Kidney epithelial cell (primary cell): Measurements from ENCODE around the gene RRH. TPM values are rescaled to one million over a fixed set of nuclear protein-coding genes. Genes with fewer than 3 reads are reported as not detected.
"Not testable (repeated sequence)": the region's sequence is repeated elsewhere in the genome, so short reads cannot be mapped to it uniquely, and the experiment has no call there.

Experiments
- DNase-seq: peaks from one replicate; pipeline ENCODE4 v3.0.0-alpha.2; 2010; ENCODE audit warnings: low read depth
- H3K27me3 ChIP-seq: 2 replicates; pipeline ENCODE4 v1.6.0; 2011; ENCODE audit warnings: low read length; ENCODE audit not compliant: control insufficient read depth, insufficient read depth
- H3K36me3 ChIP-seq: 2 replicates; pipeline ENCODE4 v1.5.1; 2011; ENCODE audit warnings: low read length; ENCODE audit not compliant: control insufficient read depth, insufficient read depth
- H3K4me3 ChIP-seq: 2 replicates; pipeline ENCODE4 v1.5.1; 2011; ENCODE audit warnings: low read depth, mild to moderate bottlenecking, control low read depth, low read length
- CTCF ChIP-seq: IDR thresholded peaks from 2 replicates; pipeline ENCODE4 v1.5.1; 2011; ENCODE audit warnings: mild to moderate bottlenecking, moderate library complexity, low read length, control low read depth, inconsistent platforms; ENCODE audit not compliant: insufficient read depth, poor library complexity, severe bottlenecking
- total RNA-seq: library from RNA; depleted of rRNA; stranded (reverse); fragments of >200 nt; gene quantifications from 2 replicates; pipeline ENCODE4 v1.2.3, GENCODE V29; 2015

The RRH gene
- total RNA-seq, 1 donor from 2014 or later = not detected

GRCh38 chr4:109847896-109848442, 20.2 kb downstream of the RRH start, which contains the start of gene LRIT3:
LRIT3 (plus strand) TSS chr4:109848107; CDS start chr4:109848202, 95 bp downstream.
- no peak within 1 kb of the TSS for H3K4me3 ChIP-seq
- no peak for TF ChIP-seq CTCF
- H3K36me3 ChIP-seq = no peaks in the 10 kb centered on the region
- no peaks in the 10 kb centered on the region for H3K27me3 ChIP-seq
- no peak for DNase-seq

- no peak overlapping the region for H3K4me3 ChIP-seq
- TF ChIP-seq CTCF = no peak
- DNase-seq = no peak
- no peaks in the 10 kb centered on the region for H3K27me3 ChIP-seq
- no peaks in the 10 kb centered on the region for H3K36me3 ChIP-seq
Observed at GRCh38 chr4:109848501-109848900, 20.7 kb downstream of the RRH start.

- no peak for DNase-seq
- Histone ChIP-seq H3K36me3 (no peaks in the 10 kb centered on the region), H3K27me3 (no peaks in the 10 kb centered on the region), H3K4me3 (no peak overlapping the region)
- no peak for TF ChIP-seq CTCF
Observed at GRCh38 chr4:109850601-109851000, 22.8 kb downstream of the RRH start.

- not testable (repeated sequence) for H3K27me3 ChIP-seq, DNase-seq, H3K4me3 ChIP-seq, H3K36me3 ChIP-seq
Observed at GRCh38 chr4:109859426-109860300, 31.9 kb downstream of the RRH start.

GRCh38 chr4:109861271-109861670, 33.5 kb downstream of the RRH start:
- TF ChIP-seq CTCF = no peak
- no peaks in the 10 kb centered on the region for H3K36me3 ChIP-seq
- H3K4me3 ChIP-seq = no peak overlapping the region
- H3K27me3 ChIP-seq = no peaks in the 10 kb centered on the region
- no peak for DNase-seq

GRCh38 chr4:109861916-109862511, 34.2 kb downstream of the RRH start:
- DNase-seq = no peak
- Histone ChIP-seq H3K36me3 (no peaks in the 10 kb centered on the region), H3K27me3 (no peaks in the 10 kb centered on the region), H3K4me3 (no peak overlapping the region)
- TF ChIP-seq CTCF = no peak
